A673 (cell line): ENCODE data around the gene UQCRC1. TPM values are rescaled to one million over a fixed set of nuclear protein-coding genes. Genes with fewer than 3 reads are reported as not detected.

Experiments used
- BruUV-seq: library from RNA; stranded (reverse); fragments of 400-500 nt; replicated peaks from 2 replicates; lab custom pipeline; 2021; lab: Mats Ljungman, UMichigan
- CTCF ChIA-PET: fragments of 300-600 bp; sonication (Branson Sonifier 250); formaldehyde crosslinking; loops from one replicate; lab custom pipeline; 2022; ENCODE audit warnings: antibody characterized with exemption; lab: Charles Lee
- POLR2A ChIA-PET: fragments of 300-600 bp; sonication (Branson Sonifier 250); formaldehyde crosslinking; loops from one replicate; lab custom pipeline; 2022; ENCODE audit warnings: antibody characterized with exemption; ENCODE audit not compliant: low non-redundant PET; lab: Charles Lee
- DNase-seq: peaks from one replicate; pipeline ENCODE4 v3.0.0-alpha.2; 2015; ENCODE audit warnings: low spot score
- H3K27ac ChIP-seq: fragments of 200-600 bp; sonication (generic); 2 replicates; pipeline ENCODE4 v1.5.1; 2016; ENCODE audit warnings: mixed run types, low read depth, mild to moderate bottlenecking, mixed read lengths, antibody characterized with exemption, low read length; ENCODE audit not compliant: poor library complexity, severe bottlenecking
- H3K27me3 ChIP-seq: fragments of 200-600 bp; sonication (generic); replicated peaks from 2 replicates; pipeline ENCODE4 v1.6.1; 2017; ENCODE audit warnings: mixed run types, low read depth, mild to moderate bottlenecking, mixed read lengths, antibody characterized with exemption, low read length; ENCODE audit not compliant: insufficient read depth, poor library complexity
- H3K36me3 ChIP-seq: fragments of 200-600 bp; sonication (generic); 2 replicates; pipeline ENCODE4 v1.6.1; 2016; ENCODE audit warnings: mixed run types, mild to moderate bottlenecking, mixed read lengths, antibody characterized with exemption, low read length; ENCODE audit not compliant: insufficient read depth, poor library complexity, severe bottlenecking
- H3K4me1 ChIP-seq: fragments of 200-600 bp; sonication (generic); 2 replicates; pipeline ENCODE4 v1.6.1; 2017; ENCODE audit warnings: mixed run types, mild to moderate bottlenecking, mixed read lengths, antibody characterized with exemption, low read length; ENCODE audit not compliant: insufficient read depth, poor library complexity, severe bottlenecking
- H3K4me3 ChIP-seq: fragments of 200-600 bp; sonication (generic); 2 replicates; pipeline ENCODE4 v1.5.1; 2016; ENCODE audit warnings: low read depth, mixed run types, mild to moderate bottlenecking, mixed read lengths, low read length; ENCODE audit not compliant: poor library complexity, severe bottlenecking
- H3K9me3 ChIP-seq: fragments of 200-600 bp; sonication (generic); 2 replicates; pipeline ENCODE4 v1.6.1; 2016; ENCODE audit warnings: mixed run types, low read depth, mild to moderate bottlenecking, mixed read lengths, antibody characterized with exemption, low read length; ENCODE audit not compliant: poor library complexity, severe bottlenecking
- CTCF ChIP-seq: fragments of 300-800, 200-600 bp; sonication (generic); conservative IDR thresholded peaks from 2 replicates; pipeline ENCODE4 v1.5.1; 2017; ENCODE audit warnings: low read depth, mild to moderate bottlenecking, antibody characterized with exemption, low read length, moderate library complexity, mixed read lengths
- EZH2 ChIP-seq: fragments of 200-600 bp; sonication (generic); IDR thresholded peaks from 2 replicates; pipeline ENCODE4 v1.6.1; 2017; ENCODE audit warnings: borderline replicate concordance, low read depth, mild to moderate bottlenecking, mixed read lengths, antibody characterized with exemption, low read length; ENCODE audit not compliant: poor library complexity, severe bottlenecking
- intact Hi-C: fragments of 100-400 bp; cut with micrococcal nuclease; formaldehyde crosslinking; loops from one replicate; pipeline ENCODE4 v1.10.0; 2022; ENCODE audit not compliant: unreplicated experiment
- total RNA-seq: library from RNA; stranded (reverse); gene quantifications from 2 replicates; pipeline ENCODE4 v1.2.3, GENCODE V29; 2021

Gene UQCRC1
- total RNA-seq, 1 experiment from 2014 or later = 189 TPM

- Histone ChIP-seq H3K4me3 (peak overlapping the region; percentile 42), H3K27me3 (no peaks in the 10 kb centered on the region), H3K9me3 (no peaks in the 10 kb centered on the region), H3K27ac (peak overlapping the region; percentile 13), H3K4me1 (peaks cover 24% of the 10 kb centered on the region), H3K36me3 (peaks cover 4% of the 10 kb centered on the region)
- no TSS peak for BruUV-seq
- DNase-seq = peak; percentile 70
- ChIA-PET POLR2A (no interaction called here), CTCF (no interaction called here)
- intact Hi-C loops = no loop called here
- TF ChIP-seq CTCF (no peak), EZH2 (no peak)
Measured at GRCh38 chr3:48595526-48596121, 13.8 kb downstream of the UQCRC1 start.

- ChIA-PET CTCF (no interaction called here), POLR2A (no interaction called here)
- intact Hi-C loops = no loop called here
- Histone ChIP-seq H3K4me1 (peaks cover 24% of the 10 kb centered on the region), H3K4me3 (peak within 1 kb of the TSS; percentile 42), H3K9me3 (no peaks in the 10 kb centered on the region), H3K27me3 (no peaks in the 10 kb centered on the region), H3K27ac (peak within 1 kb of the TSS; percentile 13), H3K36me3 (peaks cover 3% of the 10 kb centered on the region)
- no TSS peak for BruUV-seq
- peak; percentile 32 for DNase-seq
- TF ChIP-seq EZH2 = no peak
- no peak for TF ChIP-seq CTCF
Measured at GRCh38 chr3:48595075-48595525, 14.3 kb downstream of the UQCRC1 start, which contains the start of gene COL7A1. Gene COL7A1 (minus strand): TSS chr3:48595329. CDS start chr3:48595159, 170 bp downstream.

- intact Hi-C loops = no loop called here
- H3K27ac ChIP-seq = no peak overlapping the region
- CTCF ChIA-PET = no interaction called here
Measured at GRCh38 chr3:48594417-48595049, 14.9 kb downstream of the UQCRC1 start.

More at GRCh38 chr3:48594417-48595049, 14.9 kb downstream of the UQCRC1 start:
- Histone ChIP-seq H3K4me3 (peak overlapping the region; percentile 42), H3K9me3 (no peaks in the 10 kb centered on the region), H3K36me3 (no peaks in the 10 kb centered on the region), H3K4me1 (peaks cover 24% of the 10 kb centered on the region), H3K27me3 (no peaks in the 10 kb centered on the region)
- TF ChIP-seq CTCF = no peak
- no peak for TF ChIP-seq EZH2
- DNase-seq = no peak
- POLR2A ChIA-PET = no interaction called here
- BruUV-seq = TSS peak; percentile 64
